OCI-LY1 (cell line): Measurements from ENCODE around the gene MAGI1.

Experiments used
- CTCF ChIP-seq: fragments of 200-600 bp; sonication (generic), shearing (Covaris generic); IDR thresholded peaks from 2 replicates; pipeline ENCODE4 v1.5.1; 2017; ENCODE audit warnings: mild to moderate bottlenecking, antibody characterized with exemption, low read length, moderate library complexity, mixed read lengths
- EZH2 ChIP-seq: fragments of 200-600 bp; sonication (generic), shearing (Covaris generic); IDR thresholded peaks from 2 replicates; pipeline ENCODE4 v1.8.0; 2017; ENCODE audit warnings: borderline replicate concordance, mixed run types, mild to moderate bottlenecking, antibody characterized with exemption, low read length, moderate library complexity, mixed read lengths

GRCh38 chr3:65734382-65734781 lies 304.3 kb downstream of the MAGI1 start:
- no peak for TF ChIP-seq CTCF
- TF ChIP-seq EZH2 = no peak
